Coronary artery (tissue), 2 donors: ENCODE measurements around the gene GDF10.

Experiments used
- DNase-seq: peaks from one replicate; pipeline ENCODE4 v3.0.0-alpha.2; 2017; ENCODE audit warnings: low spot score
- H3K27ac ChIP-seq, 2 donors: fragments of 200-600 bp; sonication (generic); one replicate each; pipeline ENCODE4 v1.5.1; 2016 to 2019
- H3K4me3 ChIP-seq: fragments of 200-600 bp; sonication (generic); 2 replicates; pipeline ENCODE4 v1.5.1; 2016; ENCODE audit warnings: mild to moderate bottlenecking, moderate library complexity
- TF ChIP-seq, protein P1 (sequence below): fragments of 200-600 bp; sonication (generic); IDR thresholded peaks from one replicate; pipeline ENCODE4 v1.5.1; 2019; ENCODE audit warnings: antibody characterized with exemption

GDF10 gene

DNA sequence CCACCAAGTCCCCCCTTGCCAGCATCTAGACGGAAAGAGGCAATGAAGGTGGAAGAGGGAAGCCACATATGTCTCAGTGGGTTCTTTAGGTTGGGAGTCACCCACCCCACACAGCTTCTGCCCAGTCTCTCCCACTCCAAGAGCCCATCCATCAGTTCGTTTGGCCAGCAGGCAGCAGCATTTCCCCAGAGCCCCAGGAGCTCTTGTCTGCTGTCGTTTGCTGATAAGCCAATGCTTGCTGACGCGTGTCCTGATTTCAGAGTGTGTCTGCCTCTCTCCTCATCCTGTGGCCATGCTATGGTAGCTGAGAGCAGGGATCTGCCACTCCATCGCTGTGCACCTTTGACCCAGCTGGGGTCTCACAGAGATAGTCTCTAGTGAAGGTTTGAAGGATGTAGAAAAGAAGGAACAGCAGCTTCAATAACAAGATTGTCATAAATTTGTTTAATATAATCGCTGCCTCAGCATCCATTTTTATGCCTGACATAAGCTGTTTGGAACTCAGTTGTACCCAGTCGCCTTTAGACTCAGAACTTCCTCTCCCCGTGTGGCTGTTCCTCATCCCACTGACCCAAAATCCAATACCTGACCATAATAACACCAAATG is 39.4 kb upstream of the GDF10 start:
- TF ChIP-seq, protein P1, sequence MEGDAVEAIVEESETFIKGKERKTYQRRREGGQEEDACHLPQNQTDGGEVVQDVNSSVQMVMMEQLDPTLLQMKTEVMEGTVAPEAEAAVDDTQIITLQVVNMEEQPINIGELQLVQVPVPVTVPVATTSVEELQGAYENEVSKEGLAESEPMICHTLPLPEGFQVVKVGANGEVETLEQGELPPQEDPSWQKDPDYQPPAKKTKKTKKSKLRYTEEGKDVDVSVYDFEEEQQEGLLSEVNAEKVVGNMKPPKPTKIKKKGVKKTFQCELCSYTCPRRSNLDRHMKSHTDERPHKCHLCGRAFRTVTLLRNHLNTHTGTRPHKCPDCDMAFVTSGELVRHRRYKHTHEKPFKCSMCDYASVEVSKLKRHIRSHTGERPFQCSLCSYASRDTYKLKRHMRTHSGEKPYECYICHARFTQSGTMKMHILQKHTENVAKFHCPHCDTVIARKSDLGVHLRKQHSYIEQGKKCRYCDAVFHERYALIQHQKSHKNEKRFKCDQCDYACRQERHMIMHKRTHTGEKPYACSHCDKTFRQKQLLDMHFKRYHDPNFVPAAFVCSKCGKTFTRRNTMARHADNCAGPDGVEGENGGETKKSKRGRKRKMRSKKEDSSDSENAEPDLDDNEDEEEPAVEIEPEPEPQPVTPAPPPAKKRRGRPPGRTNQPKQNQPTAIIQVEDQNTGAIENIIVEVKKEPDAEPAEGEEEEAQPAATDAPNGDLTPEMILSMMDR = no peak
- no peak for DNase-seq
- Histone ChIP-seq H3K4me3 (no peak overlapping the region), H3K27ac (no peak overlapping the region)

- DNase-seq = no peak
- no peak overlapping the region for H3K27ac ChIP-seq
- H3K4me3 ChIP-seq = no peak overlapping the region
- TF ChIP-seq, protein P1 = no peak
Observed at GRCh38 chr10:47261121-47261520, 38.9 kb upstream of the GDF10 start.

GRCh38 chr10:47261556-47261955 is 38.4 kb upstream of the GDF10 start:
- H3K27ac ChIP-seq = no peak overlapping the region
- TF ChIP-seq, protein P1 = no peak
- no peak overlapping the region for H3K4me3 ChIP-seq
- DNase-seq = peak; percentile 46

DNA sequence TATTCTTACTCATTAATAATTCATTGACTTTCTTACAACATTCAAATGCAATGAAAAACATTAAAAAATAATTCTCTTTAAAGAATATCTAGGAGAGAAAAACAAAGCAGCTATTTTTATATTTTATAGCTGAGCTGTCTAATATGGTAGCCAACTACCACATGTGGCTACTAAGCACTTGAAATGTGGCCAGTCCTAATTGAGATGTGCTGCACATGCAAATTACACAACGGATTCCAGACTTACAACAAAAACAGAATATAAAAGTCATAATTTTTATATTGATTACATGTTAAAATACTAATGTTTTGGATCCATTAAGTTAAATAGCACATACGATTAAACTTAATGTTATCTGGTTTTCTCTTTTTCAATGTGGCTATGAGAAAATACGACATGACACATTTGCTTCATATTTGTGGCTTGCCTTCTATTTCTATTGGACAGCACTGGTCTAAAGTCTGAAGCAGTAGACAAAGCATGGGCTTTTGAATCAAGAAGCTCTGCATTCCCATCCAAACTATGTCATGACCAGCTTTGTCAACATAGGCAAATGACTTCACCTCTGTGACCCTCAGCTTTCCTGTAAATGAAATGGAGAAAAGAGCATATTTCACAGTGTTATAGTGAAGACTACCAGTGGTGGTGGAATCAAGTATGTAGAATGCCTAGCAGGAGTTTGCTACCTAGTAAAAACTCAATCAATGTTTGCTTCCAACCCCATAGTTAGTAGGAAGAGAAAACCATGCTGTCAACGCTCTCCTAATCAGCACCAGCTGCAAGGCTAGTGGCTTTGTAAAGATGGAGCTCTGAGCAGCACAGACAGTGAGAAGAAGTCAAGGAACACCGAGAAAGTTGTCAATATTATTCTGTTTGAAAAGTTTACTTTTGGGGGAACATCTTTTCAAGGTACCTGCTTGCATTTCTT is 37.1 kb upstream of the GDF10 start:
- no peak overlapping the region for H3K4me3 ChIP-seq
- no peak for DNase-seq
- TF ChIP-seq, protein P1 = no peak
- no peak overlapping the region for H3K27ac ChIP-seq

DNA sequence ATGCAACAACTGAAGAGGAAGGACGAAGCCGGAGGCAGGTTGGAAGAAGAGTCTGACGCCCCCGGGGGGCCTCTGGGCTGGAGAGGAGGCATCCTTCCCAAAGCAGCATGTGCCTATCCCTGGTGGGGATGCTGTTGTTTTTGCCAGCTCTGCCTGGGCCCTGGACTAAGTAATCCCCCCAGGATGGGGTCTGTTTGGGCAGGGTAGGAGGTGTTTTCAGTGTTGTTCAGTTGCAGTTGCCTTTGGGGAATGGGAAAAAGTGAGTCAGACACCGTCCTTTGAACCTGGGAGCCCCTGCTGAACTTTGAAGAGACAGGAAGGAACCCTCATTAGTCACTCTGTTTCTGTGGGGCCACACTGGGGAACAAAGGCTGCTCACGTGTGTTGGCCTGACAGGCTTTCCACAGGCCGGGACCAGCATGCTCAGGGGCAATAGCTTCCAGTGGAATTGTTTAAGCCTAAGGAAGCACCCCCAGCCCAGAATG is 35.2 kb upstream of the GDF10 start:
- no peak overlapping the region for H3K4me3 ChIP-seq
- TF ChIP-seq, protein P1 = no peak
- no peak overlapping the region for H3K27ac ChIP-seq
- DNase-seq = peak; percentile 52

DNA sequence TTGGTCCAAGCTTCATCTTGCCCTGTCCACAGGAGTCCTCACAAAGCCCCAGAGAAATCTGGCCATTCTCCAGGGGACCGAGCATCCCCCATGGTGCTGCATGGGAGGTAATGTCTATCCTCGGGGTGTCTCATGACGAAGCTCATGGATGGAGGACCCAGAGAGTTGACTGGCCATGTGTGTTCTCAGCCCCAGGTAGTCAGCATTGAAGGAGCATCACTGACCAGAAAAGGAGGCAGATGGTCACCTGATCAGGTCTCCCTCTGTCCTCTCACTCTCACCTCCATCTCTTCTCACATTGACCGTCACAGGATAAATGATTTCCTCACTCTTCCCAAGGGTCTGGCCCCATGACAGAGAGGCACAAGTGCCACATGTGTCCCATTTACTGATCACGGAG is 33.4 kb upstream of the GDF10 start:
- no peak for DNase-seq
- no peak overlapping the region for H3K27ac ChIP-seq
- TF ChIP-seq, protein P1 = no peak
- no peak overlapping the region for H3K4me3 ChIP-seq
